HFF-Myc (cell line): ENCODE measurements around the gene PEX5L.

Experiments
- DNase-seq: peaks from one replicate; pipeline ENCODE4 v3.0.0-alpha.2; 2011; ENCODE audit warnings: low read depth; ENCODE audit errors: extremely low read depth
- H3K4me3 ChIP-seq: replicated peaks from 2 replicates; pipeline ENCODE4 v1.5.1; 2011; ENCODE audit warnings: low read depth, mild to moderate bottlenecking, control low read depth, low read length
- TF ChIP-seq, protein P1 (sequence below): IDR thresholded peaks from 2 replicates; pipeline ENCODE4 v1.5.1; 2012; ENCODE audit warnings: mild to moderate bottlenecking, low read depth, low read length, control low read depth; ENCODE audit errors: missing control alignments

The PEX5L gene

DNA sequence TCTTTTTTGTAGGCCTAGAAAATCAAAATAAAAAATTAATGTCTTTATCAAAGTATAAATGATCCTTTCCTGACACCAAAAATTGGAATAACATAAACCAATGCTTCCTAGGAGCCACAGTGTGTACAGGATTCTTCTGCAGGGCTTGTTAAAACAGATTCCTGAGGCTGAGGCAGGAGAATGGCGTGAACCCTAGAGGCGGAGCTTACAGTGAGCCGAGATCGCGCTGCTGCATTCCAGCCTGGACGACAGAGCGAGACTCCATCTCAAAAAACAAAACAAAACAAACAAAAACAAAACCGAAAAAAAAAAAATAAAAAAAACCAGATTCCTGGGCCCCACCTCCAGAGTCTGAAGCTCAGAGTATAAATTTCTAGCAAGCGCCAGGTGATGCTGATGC lies 78.0 kb downstream of the PEX5L start:
- TF ChIP-seq, protein P1, sequence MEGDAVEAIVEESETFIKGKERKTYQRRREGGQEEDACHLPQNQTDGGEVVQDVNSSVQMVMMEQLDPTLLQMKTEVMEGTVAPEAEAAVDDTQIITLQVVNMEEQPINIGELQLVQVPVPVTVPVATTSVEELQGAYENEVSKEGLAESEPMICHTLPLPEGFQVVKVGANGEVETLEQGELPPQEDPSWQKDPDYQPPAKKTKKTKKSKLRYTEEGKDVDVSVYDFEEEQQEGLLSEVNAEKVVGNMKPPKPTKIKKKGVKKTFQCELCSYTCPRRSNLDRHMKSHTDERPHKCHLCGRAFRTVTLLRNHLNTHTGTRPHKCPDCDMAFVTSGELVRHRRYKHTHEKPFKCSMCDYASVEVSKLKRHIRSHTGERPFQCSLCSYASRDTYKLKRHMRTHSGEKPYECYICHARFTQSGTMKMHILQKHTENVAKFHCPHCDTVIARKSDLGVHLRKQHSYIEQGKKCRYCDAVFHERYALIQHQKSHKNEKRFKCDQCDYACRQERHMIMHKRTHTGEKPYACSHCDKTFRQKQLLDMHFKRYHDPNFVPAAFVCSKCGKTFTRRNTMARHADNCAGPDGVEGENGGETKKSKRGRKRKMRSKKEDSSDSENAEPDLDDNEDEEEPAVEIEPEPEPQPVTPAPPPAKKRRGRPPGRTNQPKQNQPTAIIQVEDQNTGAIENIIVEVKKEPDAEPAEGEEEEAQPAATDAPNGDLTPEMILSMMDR: no peak
- no peak overlapping the region for H3K4me3 ChIP-seq
- DNase-seq: no peak

DNA sequence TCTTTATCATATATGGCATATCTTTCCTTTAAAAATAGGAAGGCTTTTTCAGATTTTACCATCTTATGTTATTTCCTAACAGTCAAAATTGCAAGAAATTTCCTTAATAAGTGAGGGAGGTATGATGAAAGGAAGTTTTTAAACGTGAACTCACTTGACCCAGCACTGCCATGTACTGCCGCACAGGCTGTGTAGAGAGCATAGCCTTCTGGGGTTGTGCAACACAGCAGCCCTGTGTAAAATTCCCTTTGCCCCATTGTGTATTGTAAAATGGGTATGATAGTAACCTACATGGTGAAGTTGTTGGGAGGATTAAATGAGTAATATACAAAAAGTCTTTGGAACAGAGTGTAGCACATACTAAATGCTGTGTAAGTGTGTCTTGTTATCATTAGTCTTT lies 78.6 kb downstream of the PEX5L start:
- DNase-seq: no peak
- TF ChIP-seq, protein P1: no peak
- H3K4me3 ChIP-seq: no peak overlapping the region

DNA sequence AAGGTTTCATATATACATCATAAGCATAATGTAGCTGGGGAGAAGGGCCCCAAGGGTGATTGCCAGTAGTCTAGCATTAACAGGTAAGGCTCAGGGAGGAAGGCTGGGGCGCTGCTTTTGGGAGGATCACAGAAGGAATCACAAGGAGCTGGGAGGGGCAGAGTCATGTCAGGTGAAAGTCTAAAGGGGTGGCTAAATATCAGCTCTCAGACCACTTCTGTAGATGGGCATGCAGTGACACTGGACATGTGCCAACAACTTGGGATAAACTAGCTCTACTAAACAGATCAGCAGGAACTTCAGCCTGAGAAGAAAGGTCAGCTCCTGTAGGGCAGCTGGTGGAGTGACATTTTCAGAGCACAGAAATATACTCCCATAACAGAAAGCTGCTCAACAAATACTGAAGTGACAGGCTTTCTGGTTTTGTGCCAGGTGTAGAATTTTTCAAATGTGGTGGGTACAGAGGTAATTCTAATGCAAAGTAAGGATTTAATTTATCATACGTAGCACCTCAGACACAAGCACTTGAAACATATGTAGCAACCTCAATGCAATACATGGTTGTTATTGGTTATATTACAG lies 79.4 kb downstream of the PEX5L start:
- TF ChIP-seq, protein P1: no peak
- DNase-seq: no peak
- no peak overlapping the region for H3K4me3 ChIP-seq

DNA sequence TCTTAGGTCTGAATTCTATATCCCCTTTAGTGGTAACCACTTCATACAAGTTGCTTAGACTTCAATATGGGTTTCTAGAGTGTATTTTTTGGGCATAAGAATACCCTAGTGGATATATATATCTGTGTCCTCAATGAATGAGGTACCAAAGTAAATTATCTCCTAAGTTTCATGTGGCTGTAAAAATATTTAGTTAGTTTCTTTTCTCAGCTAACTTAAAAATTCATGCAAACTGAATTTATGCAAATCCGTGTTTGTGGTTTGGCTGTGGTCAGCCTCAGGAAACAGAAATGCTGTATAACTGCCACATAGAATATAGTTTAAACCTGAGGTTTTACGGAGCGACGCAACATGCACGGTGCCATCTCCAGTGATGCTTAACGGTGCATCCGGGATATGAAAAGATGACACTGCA lies 80.3 kb downstream of the PEX5L start:
- H3K4me3 ChIP-seq: no peak overlapping the region
- TF ChIP-seq, protein P1: no peak
- DNase-seq: no peak

DNA sequence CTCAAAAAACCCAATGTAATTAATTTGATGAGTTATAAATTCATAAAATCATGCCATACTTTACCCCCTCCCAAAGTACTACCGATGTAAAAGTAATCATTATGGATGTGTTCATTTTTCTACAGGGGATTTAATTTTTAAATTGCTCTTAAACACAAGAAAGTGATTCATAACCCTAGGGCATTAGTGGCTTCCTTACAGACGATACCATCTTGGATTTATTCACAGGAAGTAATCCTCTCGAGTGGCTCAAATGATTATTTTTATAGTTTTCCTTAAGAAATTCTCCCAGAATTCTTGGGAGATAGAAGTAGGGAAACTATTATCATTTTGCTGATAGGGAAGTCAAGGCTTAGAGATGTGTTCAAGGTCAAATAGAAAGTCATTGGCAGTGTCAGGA lies 80.9 kb downstream of the PEX5L start:
- DNase-seq: no peak
- no peak overlapping the region for H3K4me3 ChIP-seq
- TF ChIP-seq, protein P1: no peak

DNA sequence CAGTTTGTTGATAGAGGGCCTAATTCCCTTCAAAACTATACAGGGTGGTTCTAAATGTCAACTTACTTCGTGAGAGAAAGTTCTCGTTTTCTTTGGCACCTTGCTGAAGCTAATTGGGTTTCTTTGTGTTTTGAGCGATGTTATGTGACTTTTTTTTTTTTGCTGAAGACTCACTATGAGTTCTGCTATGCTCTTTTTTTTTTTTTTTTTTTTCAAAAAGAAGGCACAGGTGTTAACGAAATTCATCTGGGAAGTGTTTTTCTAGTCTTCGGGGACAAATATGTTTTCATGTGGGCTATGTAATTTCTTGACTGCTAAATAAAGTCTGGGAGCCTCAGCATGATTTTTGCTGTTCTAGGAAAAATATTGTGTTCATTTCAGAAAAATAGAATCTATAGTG lies 81.5 kb downstream of the PEX5L start:
- TF ChIP-seq, protein P1: no peak
- DNase-seq: no peak
- no peak overlapping the region for H3K4me3 ChIP-seq
